HG03457 (cell line): ENCODE measurements around the gene ENOX1.

Experiments used
- ATAC-seq: cut with Tn5 transposase; IDR thresholded peaks from one replicate; pipeline ENCODE4 v1.9.1; 2021; ENCODE audit warnings: moderate number of reproducible peaks; ENCODE audit not compliant: unreplicated experiment

ENOX1 gene

DNA sequence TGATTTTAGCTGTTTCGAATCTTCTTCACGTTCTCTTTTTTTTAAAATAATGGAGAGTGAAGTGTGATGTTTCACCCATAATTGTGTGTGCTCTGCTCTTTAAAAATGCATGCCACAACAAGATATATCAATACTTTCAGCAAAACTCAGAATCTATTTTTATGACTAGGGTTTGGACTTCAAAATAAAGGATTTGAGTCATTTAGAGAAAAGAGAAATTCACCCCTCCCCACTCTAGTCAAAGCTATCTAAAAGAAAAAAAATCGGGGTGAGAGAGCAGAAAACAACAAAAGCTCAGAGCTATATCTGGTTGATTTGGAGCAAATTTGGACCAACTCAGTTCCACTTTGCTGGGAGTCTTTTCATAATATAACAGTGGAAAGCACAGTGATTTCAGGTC lies 518.9 kb downstream of the ENOX1 start:
- no peak for ATAC-seq

GRCh38 chr13:43266936-43267615 lies 519.7 kb downstream of the ENOX1 start:
- ATAC-seq = no peak

DNA sequence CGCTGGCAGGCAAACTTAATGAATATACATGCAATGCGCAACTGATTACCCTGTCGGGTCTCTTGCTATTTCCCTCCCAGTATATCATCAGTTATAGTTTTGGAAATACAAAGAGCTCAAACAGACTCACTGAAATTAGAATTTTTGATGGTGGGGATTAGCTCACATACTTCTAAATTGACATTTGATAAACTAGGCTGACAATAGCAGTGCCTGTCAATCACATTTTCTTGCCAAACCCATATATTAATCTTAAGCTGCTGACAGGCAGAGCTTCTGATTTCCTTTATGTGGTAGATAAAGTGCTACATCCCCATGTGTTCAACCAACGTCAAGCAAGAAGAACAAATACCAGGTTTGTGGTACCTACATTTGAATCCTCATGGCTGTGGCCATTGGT lies 521.7 kb downstream of the ENOX1 start:
- ATAC-seq = no peak

- no peak for ATAC-seq
Measured at GRCh38 chr13:43264458-43264857, 522.3 kb downstream of the ENOX1 start.

DNA sequence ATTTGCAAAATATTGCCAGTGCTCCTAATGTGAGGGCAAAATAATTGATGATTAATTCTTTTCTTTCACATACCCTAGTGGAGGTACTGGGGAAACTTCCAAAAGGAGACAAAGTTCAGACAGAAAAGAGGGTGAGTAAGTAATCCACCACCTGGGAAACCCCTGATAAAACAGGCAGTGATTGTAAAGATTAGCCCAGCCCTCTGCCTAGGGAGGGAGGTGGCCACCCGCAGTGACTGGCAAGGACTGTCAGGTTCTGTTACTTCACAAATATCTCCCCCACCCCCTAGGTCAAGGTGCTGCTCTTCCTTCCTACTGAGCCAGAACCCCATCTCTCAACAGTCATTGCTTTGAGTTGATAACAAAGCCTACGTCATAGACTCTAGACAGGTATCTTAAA lies 523.7 kb downstream of the ENOX1 start:
- ATAC-seq = no peak

- no peak for ATAC-seq
Measured at GRCh38 chr13:43260999-43261398, 525.8 kb downstream of the ENOX1 start.

DNA sequence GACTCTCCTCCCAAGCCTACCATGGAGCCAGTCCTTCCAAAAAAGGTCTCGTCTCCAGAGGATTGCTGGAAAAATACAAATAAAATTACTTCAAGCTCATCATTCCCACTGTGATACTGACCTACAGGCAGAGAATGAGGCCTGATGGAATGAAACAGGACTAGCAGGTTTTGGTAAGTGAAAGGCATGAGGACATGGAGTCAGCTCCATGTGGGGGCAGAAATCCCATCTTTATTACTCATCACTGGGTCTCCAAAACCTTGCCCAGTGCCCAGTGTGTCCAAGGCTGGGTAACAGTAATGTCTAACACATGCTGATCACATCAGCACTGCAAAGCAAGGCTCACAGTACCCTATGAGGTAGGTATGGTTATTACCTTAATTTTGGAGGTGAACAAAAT lies 528.0 kb downstream of the ENOX1 start:
- no peak for ATAC-seq

DNA sequence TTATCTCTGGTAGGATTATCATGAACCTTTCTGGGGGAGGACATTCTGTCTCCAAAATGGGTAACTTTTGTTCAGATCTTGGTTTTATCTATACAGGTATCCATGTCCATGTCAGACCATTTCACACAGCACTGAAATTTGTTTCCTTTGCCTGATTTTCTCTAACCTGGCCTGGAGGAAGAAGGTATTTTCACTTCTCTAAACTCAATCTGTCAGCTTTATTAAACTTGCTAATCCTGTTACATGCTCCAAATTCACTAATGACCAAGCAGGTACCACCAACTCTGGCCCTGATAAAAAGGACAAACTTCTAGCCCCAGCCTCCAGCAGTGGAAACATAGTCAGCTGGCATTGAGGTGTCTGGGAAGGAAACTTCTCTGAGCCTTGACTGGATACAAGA lies 529.0 kb downstream of the ENOX1 start:
- ATAC-seq = no peak

DNA sequence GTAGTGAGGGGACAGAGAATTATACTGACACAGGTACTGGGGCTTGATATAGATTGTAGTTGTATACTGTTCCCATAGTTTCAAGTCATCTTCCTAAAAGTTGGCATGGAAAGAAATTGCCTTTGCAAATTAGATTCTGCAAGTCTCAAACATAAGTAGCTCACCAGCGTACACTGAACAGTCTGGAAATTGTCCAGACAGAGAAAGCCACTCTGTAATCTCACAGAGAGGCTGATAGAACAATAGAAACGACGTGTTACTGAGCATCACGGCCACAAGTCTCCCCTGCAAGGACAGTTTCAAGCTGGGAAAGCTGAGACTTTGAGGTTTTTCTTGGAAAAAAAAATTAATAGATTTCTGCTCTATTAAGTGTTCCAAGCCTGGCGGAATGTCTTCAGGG lies 534.8 kb downstream of the ENOX1 start:
- no peak for ATAC-seq

- no peak for ATAC-seq
Measured at GRCh38 chr13:43246382-43246781, 540.4 kb downstream of the ENOX1 start.

DNA sequence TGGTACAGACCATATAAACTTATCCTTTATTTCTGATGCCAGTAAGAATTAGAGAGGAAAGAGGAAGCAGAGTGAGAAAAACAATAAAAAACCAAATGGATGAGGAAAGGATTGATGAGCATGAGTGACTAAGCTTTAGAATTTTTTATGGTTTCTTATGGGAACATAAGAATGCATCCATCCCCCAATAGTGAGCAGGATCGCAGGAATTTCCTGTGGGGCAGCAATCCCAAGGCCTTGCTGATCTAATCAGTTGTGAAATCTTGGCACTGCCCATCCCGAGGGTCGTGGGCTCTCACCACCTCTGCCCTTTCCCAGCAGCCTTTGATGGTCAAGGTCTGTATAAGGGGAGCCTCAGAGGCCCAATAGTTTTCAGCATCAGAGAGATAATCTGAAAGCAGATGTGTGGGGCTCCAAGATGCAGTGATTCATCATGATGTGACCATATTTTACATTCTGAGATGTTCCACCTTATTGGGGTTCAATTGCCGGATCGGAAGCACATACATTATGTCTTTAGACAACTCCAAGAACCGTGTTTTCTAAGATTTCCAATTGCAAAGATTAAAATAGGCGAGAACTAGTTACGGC lies 541.3 kb downstream of the ENOX1 start:
- no peak for ATAC-seq

DNA sequence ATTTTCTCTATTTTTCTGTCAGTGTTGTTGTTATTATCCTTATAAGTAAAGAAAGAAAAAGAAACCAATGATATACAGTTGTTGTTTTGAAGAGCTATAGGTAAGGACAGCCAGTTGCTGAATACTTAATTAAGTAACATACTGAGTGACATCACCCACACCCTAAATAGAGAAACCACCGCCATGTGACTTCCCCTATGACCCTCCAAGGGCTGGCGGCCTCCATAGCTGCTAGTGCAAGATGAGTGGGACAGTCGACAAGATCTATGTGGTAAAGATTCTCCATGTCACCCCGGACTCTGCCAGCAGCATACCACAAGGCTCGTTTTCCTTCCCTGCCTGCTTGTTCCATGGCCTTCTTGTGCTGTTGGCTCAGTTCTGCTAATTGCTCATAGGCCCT lies 542.3 kb downstream of the ENOX1 start:
- ATAC-seq = no peak

- no peak for ATAC-seq
Measured at GRCh38 chr13:43243711-43244110, 543.1 kb downstream of the ENOX1 start.

DNA sequence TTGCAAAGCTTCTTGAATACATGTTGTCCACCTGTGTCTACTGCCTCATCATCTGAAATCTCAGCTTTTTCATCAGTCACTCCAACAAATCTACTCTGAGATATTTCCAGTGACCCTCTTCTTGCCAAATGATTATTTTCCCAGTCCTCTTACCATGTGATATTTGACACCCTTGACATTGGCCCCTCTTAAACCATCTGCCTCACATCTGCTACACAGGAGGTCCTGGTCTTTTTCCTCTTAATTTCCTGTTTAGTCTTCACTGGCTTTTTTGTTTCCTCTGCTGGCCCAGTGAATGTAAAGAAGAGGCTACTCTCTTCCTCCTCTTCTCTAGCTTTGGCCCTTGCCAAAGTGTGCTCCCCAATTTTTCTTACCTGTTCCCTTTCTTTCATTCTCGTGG lies 544.7 kb downstream of the ENOX1 start:
- no peak for ATAC-seq

GRCh38 chr13:43240278-43240677 lies 546.5 kb downstream of the ENOX1 start:
- ATAC-seq = no peak

- no peak for ATAC-seq
Measured at GRCh38 chr13:43239275-43239840, 547.4 kb downstream of the ENOX1 start.

DNA sequence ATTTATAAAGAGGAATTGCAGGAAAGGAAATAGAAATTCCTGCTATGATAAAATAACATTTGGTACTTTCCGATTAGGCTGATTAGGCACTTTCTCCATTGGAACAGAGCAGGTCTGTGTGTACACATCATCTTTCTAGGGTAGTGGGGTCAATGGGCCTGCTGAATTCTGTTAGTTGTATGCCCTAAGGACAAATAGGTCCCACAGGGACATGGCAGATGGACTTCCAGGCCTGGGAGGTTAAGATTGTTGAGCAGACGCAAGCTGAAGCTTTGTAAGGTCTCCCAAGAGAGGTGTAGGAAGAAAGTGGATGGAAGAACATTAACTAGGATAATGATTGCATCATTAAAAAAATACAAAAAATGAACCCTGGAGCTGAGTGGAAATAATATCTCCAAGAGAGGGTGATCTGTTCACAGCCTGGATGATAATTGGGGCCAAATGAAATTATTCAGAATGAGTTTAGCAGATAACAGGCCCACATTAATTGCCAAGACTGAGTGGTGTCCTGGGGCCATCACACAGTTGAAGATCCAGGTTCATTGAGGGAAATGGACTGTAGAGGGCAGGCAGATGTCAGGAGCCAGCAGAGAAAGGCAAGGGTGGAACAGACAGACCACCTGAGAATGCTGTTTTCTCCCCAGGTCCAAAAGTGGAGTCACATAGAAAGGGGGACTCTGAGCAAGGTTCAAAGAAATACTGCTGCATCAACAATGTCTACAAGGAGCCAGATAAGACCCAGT lies 548.3 kb downstream of the ENOX1 start:
- no peak for ATAC-seq

GRCh38 chr13:43237616-43238015 lies 549.2 kb downstream of the ENOX1 start:
- no peak for ATAC-seq

GRCh38 chr13:43235028-43235427 lies 551.7 kb downstream of the ENOX1 start:
- ATAC-seq = no peak

- no peak for ATAC-seq
Measured at GRCh38 chr13:43232873-43233265, 553.9 kb downstream of the ENOX1 start.

DNA sequence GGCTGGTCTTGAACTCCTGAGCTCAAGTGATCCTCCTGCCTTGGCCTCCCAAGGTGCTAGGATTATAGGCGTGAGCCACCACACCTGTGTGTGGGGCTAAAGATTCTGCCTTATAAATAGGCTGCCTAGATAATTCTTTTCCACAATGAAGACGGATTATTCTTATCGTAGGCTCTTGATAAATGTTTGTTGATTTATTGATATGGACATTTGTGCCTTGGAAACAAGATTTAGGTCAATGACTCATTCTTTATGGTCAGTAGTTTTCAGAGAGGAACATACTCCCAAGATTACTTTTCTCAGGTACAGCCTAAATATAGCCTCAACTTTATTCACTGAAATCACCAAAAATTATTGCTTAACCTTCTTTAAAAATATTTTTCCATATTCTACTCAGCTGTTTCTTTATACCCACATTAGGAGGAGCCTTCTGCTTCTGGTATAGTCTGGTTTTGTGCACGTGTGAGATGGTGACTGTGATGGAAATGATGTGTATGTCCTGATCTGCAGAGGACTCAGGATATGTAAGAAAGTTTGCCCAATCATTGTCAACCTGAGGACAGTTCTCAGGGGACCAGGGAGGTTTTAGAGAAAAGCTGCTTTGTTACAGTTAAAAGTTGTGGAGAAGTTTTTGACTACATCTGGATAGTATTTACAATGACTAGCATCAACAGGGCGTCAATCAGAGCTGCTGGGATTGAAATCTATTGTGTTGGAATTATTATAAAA lies 554.5 kb downstream of the ENOX1 start:
- no peak for ATAC-seq
